OCI-LY7 (cell line): ENCODE results near the gene GMDS.

Experiments
- EZH2phosphoT487 ChIP-seq: fragments of 200-600 bp; sonication (generic); IDR thresholded peaks from 2 replicates; pipeline ENCODE4 v1.6.1; 2018; ENCODE audit warnings: low read depth, borderline replicate concordance, mild to moderate bottlenecking, mixed run types, antibody characterized with exemption, low read length, moderate library complexity, mixed read lengths
- TF ChIP-seq, protein P1 (sequence below): fragments of 200-600 bp; sonication (generic); conservative IDR thresholded peaks from 2 replicates; pipeline ENCODE4 v1.5.1; 2014; ENCODE audit warnings: mild to moderate bottlenecking, antibody characterized with exemption, low read length, moderate library complexity, mixed read lengths

GRCh38 chr6:1819007-1819406, 426.4 kb downstream of the GMDS start:
- TF ChIP-seq, protein P1, sequence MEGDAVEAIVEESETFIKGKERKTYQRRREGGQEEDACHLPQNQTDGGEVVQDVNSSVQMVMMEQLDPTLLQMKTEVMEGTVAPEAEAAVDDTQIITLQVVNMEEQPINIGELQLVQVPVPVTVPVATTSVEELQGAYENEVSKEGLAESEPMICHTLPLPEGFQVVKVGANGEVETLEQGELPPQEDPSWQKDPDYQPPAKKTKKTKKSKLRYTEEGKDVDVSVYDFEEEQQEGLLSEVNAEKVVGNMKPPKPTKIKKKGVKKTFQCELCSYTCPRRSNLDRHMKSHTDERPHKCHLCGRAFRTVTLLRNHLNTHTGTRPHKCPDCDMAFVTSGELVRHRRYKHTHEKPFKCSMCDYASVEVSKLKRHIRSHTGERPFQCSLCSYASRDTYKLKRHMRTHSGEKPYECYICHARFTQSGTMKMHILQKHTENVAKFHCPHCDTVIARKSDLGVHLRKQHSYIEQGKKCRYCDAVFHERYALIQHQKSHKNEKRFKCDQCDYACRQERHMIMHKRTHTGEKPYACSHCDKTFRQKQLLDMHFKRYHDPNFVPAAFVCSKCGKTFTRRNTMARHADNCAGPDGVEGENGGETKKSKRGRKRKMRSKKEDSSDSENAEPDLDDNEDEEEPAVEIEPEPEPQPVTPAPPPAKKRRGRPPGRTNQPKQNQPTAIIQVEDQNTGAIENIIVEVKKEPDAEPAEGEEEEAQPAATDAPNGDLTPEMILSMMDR = no peak
- TF ChIP-seq EZH2phosphoT487 = no peak
